ENCODE measurements around the gene LEPR.

- TF ChIP-seq CTCF (IDR thresholded peaks at IDR 0.05; ENCODE audit: low read depth, low read length), result no peak
- TF ChIP-seq EZH2phosphoT487 (IDR thresholded peaks at IDR 0.05; ENCODE audit: low read depth), result no peak
Measured at GRCh38 chr1:65387821-65388220, 32.6 kb upstream of the LEPR start.
